Measurements from ENCODE around the gene RAD23A.
"Not testable (repeated sequence)": the region's sequence is repeated elsewhere in the genome, so short reads cannot be mapped to it uniquely, and the experiment has no call there.

The RAD23A gene

DNA sequence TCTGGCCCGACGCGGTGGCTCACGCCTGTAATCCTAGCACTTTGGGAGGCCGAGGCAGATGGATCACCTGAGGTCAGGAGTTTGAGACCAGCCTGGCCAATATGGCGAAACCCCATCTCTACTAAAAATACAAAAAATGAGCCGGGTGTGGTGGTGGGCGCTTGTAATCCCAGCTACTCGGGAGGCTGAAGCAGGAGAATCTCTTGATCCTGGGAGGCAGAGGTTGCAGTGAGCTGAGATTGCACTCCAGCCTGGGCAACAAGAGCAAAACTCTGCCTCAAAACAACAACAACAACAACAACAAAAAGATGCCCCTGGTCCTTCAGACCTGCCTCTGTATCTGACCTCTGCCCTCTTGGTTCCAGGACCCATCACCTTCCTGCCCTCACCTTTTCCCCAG lies 9.9 kb downstream of the RAD23A start:
- not testable (repeated sequence) for DNase-seq (ENCODE audit: low read depth)

DNA sequence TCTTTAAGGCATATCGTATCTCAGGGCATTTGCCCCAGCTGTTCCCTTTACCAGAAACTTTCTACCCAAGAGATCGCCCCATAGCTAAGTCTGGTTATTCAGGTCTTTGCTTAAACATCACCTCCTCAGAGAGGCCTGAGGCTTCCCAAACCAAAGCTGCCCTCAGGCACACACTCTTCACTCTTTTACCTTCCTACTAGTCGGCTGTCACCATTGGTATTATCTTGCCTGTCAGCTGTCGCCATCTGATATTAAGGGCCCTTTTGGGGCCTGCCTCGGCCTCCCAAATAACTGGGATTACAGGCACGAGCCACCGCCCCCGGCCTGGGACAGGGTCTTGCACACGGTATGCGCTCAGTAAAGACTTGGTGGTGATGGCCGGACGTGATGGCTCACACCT lies 10.3 kb downstream of the RAD23A start:
- no peak for DNase-seq (ENCODE audit: low read depth)

DNA sequence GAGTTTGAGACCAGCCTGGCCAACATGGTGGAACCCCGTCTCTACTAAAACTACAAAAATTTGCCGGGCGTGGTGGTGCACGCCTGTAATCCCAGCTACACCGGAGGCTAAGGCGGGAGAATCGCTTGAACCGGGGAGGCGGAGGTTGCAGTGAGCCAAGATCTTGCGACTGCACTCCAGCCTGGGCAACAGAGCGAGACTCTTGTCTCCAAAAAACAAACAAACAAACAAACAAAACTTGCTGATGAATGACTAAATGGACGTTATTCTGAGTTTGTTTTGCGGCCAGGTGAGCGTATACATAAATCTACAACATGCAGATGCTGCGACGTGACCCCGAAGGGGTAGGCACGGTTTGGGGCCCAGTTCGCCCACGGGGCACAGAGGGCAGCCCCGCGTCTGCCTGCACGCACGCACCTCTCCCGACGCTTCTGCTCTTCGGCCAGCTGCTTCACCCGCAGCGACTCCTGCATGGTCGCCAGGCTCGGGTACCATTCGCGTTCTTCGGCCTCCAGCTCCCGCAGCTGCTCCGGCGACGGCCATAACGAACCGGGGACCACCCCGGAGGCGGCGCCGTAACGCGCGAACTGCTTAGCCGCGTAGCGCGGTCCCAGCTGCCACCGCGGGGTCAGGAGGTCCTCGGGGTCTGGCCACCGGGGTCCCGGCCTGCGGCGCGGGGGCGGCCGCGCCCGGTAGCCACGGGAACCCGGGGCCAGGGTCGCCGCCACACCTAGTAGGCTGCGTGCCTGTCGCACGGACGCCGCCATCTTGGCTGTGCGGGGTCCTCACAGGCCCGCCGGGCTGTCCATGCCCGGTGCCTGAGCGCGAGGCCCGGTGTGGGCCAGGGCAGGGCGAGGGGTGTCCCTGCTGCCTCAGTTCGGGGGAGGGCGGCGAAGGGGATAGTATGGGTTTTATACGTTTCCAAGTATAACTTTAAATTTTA lies 11.1 kb downstream of the RAD23A start, which contains the start of gene GADD45GIP1:
Gene GADD45GIP1, minus strand, starts transcription at position 778 of the 943 bp plus-strand sequence. Its CDS starts 11 bp downstream, at position 767.
- DNase-seq (ENCODE audit: low read depth), result peak; percentile 55

DNA sequence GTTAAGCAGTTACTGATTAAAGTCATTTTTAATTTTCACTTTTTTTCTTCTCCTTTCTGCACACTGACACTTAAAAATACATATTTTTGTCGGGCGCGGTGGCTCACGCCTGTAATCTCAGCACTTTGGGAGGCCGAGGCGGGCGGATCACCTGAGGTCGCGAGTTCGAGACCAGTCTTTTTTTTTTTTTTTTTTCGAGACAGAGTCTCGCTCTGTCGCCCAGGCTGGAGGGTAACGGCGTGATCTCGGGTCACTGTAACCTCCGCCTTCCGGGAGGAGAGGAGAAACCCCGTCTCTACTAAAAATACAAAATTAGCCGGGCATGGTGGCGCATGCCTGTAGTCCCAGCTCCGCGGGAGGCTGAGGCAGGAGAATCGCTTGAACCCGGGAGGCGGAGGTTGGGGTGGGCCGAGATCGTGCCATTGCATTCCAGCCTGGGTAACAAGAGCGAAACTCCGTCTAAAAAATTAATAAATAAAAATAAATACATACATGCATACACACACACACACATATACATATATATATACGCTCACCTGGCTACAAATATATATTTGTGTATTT lies 11.8 kb downstream of the RAD23A start:
- not testable (repeated sequence) for DNase-seq (ENCODE audit: low read depth)

DNA sequence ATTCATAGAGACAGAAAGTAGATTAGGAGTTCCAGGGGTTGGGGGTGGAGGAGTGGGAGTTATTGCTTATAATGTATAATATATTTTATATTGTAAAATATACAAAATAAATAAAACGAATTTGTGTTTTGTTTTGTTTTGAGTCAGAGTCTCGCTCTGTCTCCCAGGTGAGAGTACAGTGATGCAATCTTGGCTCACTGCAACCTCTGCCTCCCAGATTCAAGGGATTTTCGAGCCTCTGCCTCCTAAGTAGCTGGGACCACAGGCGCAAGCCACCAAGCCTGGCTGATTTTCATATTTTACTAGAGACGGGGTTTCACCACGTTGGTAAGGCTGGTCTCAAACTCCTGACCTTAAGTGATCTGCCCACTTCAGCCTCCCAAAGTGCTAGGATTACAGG lies 13.8 kb downstream of the RAD23A start:
- DNase-seq (ENCODE audit: low read depth), result no peak

DNA sequence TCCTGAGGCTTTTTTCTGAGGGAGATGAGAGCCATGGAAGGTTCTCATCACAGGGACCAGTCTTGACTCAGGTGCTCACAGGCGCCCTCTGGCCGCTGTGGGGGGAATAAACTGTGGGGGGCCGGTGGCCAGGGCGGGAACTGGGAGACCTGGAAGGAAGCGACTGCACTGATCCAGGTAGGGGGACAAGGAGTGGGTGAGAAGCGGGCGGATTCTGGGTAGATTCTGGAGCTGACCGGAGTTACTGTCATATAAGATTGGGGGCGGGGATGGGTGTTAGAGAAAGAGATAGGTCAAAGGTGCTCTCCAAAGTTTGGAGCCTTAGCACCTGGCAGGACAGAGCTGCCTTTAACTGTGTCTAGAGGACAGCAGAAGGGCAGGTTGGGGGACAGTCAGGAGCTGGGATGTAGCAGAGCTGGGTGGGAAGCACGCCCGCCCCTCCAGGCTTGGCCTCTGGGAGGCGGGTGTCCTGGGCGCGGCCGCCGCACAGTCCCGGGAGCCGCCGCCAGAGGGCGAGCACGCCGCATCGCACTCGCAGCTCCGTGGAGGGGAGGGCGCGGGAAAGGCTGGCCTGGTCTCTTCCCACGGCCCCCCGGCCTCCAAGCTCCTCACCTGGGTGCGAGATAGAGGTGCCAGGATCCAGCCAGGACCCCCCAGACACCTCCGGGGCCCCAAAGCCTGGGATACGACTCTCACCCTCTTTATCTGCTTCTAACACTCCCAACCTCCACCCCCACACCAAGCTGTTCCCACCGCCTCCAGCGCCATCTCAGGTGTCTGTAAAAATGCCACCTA lies 19.6 kb downstream of the RAD23A start:
- DNase-seq (ENCODE audit: low read depth), result no peak

DNA sequence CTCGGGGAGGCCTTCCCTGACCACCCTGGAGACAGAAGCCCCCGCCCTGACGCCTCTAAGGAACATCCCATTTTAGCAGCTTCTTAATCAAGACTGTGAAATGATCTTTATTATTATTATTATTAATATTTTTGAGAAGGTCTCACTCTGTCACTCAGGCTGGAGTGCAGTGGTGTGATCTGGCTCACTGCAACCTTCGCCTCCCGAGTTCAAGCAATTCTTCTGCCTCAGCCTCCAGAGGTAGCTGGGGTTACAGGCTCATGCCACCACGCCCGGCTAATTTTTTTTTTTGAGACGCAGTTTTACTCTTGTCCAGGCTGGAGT lies 20.1 kb downstream of the RAD23A start:
- DNase-seq (ENCODE audit: low read depth), result no peak

DNA sequence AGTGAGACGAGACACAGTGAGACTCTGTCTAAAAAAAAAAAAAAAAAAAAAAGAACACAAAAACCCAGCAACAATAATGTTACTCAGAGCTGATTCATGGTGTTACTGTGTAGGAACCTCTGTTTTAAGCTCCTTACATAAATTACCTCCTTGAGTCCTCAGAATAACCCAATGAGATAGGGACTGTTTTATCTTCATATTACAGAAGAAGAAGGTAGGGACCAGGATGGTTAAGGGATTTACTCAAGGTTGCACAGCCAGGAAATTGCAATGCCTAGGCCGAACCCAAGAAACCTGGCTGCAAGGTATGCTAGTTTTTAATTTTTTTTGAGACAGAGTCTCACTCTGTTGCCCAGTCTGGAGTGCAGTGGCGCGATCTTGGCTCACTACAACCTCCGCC lies 22.2 kb downstream of the RAD23A start:
- no peak for DNase-seq (ENCODE audit: low read depth)

DNA sequence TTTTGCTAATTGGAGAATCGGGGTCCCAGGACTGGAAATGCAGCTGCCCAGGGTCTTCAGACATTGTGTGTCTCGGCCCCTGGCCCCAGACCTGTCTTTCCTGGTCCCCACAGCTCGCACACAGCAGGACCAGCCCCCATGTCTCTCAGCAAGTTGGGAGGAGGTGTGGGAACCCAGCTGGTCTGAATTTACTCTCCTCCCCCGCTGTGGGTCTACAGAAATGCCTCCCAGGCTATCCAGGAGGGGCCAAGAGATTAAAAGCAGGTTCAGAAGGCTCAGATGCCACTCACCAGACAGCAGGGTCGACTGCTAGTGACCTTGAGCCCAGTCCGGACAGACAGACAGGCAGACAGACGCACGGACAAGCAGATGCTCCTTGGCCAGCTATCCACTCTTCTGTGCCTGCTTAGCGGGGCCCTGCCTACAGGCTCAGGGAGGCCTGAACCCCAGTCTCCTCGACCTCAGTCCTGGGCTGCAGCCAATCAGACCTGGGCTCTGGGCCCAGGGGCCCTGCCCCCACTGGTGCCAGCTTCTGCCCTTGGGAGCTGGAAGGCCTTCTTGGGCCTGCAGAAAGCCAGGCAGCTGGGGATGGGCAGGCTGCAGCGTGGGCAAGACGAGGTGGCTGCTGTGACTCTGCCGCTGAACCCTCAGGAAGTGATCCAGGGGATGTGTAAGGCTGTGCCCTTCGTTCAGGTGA lies 23.8 kb downstream of the RAD23A start, which contains the start of gene DAND5:
Gene DAND5, plus strand, starts transcription at position 285 of the 697 bp plus-strand sequence. Its CDS starts 85 bp downstream, at position 370.
- no peak for DNase-seq (ENCODE audit: low read depth)

DNA sequence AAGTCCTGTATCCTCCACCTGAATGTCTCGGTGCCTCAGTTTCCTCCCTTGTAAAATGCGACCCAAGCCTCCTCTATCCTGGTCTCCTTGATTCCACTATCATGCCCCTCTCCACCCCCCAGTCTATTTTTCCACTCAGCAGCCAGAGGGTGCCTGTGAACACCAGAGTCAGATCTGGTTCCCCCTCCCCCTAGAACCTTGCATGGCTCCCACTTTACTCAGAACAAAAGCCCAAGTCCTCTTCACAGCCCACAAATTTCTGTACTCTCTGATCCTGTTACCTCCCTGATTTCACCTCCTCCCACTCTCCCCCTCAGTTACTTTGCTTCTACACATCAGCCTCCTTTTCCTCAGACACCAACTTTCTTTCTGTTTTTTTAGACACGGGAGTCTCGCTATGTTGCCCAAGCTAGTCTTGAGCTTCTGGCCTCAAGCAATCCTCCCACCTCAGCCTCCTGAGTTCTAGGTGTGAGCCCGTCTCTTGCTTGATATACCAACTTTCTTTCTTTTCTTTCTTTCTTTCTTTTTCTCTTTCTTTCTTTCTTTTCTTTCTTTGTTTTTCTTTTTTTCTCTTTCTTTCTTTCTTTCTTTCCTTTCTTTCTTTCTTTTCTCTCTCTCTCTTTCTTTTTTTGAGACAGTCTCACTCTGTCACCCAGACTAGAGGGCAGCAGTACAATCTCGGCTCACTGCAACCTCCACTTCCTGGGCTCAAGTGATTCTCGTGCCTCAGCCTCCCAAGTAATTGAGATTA lies 24.6 kb downstream of the RAD23A start:
- DNase-seq (ENCODE audit: low read depth), result no peak

DNA sequence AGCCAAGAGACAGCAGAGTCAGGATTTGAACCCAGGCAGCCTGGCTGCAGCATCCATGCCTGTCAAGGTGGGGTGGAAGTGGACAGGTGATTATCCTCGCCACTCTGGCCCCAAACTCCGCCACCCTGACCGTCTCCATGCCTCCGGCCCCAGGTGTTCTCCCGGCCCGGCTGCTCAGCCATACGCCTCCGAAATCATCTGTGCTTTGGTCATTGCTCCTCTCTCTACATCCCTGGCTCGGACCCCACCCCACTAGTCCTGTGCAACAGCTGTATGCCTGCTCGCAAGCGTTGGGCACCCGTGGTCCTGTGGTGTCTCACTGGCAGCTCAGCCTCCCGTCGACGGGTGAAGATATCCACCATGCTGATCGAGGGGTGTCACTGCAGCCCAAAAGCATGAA lies 27.6 kb downstream of the RAD23A start:
- DNase-seq (ENCODE audit: low read depth), result no peak

DNA sequence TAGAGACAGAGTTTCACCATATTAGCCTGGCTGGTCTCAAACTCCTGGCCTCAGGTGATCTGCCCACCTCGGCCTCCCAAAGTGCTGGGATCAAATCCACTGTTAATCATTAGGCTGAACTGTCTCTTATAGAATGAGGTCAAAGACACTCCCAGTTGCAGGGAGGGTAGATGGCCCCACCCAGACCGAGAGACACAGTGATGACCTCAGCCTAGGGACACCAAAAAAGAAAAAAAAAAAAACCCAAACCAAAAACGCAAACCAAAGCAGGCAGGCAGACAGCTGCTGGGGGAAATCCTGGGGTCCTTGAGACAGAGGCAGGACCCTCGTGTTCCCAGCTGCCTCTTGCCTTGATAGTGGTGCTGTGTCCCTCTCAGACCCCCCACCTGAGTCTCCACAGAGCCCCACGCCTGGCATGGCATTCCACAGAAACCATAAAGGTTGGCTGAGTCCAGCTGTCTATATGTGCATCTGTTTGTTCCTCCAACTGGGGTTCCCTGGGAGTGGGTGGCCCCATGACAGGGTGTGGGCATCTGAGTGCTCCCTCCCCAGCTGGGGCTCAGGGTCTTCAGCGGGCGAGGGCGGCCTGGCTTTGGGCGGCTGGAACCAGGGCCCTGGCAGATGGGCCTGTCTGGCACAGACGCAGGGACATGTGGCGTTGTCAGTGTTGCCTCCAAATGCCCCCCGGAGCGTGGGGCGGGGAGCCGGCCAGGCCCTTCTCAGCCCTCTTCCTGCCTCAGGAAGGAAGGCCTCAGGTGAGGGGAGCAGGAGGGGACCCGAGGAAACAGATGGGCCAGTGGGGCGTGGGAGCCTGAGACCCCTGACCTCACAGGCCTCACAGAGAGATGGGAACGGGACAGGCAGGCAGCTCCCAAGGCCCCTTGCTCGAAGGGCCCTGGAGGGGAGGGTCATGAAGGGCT lies 28.9 kb downstream of the RAD23A start:
- DNase-seq (ENCODE audit: low read depth), result no peak

DNA sequence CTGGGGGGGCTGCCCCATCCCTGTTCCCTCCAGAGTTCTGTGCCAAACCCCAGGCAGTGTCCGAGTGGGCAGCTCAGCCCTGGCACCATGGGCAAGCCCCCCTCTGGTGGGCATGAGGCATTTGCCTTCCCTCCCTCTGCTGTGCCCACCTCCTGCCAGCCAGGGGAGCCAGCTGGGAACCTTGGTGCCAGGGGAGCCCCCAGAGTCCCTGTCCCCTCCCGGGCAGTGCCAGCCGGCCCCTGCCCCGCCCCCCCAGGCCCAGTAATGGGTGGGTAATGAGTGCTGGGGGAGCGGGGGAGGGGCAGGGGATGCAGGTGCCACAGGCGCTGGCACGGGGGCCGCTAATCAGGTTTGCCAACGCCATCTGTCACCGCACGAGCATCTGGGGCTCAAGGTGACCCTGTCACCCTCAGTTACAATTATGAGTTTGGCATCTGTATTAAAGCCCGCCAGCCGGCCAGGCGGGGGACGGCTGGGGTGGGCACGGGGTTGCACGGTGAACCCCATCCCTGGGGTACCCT lies 29.6 kb downstream of the RAD23A start:
- DNase-seq (ENCODE audit: low read depth), result no peak

DNA sequence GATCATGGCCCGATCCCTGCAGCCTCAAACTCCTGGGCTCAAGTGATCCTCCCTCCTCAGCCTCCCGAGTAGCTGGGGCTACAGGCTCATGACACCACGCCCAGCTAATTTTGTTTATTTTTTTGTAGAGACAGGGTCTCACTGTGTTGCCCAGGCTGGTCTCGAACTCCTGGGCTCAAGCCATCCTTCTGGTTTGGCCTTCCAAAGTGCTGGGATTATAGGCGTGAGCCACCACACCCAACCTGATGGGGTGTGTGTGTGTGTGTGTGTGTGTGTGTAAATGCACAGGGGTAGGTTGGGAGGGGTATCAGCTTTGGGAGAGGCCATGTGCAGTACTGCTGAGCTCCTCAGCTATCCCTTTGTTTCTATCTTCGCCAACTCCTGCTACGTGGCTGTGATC lies 30.4 kb downstream of the RAD23A start:
- DNase-seq (ENCODE audit: low read depth), result not testable (repeated sequence)

DNA sequence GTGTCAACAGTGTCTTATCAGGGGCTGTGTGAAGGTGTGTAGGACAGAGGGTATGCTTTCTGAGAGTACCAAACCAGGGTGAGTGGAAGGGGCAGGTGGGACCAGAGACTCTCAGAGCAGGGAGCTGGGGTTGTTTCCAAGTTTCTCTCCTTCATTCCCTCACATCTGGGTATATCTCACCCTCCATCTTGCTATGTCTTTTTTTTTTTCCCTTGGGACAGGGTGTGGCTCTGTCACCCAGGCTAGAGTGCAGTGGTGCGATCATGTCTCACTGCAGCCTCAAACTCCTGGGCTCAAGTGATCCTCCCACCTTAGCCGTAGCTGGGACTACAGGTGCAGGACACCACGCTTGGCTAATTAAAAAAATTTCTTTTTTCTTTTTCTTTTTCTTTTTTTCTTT lies 34.3 kb downstream of the RAD23A start:
- DNase-seq (ENCODE audit: low read depth), result no peak

DNA sequence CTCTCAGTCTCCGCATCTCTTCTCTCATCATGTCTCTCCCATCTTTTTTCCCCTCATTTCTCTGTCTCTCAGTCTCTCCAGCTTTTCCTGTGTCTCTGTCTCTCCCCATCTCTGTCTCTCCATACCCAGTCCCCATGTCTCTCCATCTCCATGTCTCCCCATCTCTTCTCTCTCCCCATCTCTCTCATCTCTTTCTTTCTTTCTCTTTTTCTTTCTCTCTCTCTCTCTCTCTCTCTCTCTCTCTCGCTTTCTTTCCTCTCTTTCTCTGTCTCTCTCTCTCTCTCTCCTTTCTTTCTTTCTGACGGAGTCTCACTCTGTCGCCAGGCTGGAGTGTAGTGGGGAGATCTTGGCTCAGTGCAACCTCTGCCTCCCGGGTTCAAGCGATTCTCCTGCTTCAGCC lies 37.0 kb downstream of the RAD23A start:
- DNase-seq (ENCODE audit: low read depth), result no peak

DNA sequence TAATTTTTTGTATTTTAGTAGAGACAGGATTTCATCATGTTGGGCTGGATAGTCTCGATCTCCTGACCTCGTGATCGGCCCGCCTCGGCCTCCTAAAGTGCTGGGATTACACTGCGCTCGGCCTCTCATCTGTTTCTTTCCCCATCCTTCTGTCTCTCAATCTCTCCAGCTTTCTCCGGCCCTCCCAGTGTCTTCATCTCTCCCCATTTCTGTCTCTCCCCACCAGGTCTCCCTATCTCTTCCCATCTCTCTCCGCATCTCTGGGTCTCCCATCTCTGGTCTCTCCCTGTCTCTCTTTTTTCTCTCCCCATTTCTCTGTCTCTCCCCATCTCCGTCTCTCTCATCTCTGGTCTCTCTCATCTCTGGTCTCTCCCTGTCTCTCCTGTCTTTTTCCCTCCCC lies 37.4 kb downstream of the RAD23A start:
- DNase-seq (ENCODE audit: low read depth), result no peak

DNA sequence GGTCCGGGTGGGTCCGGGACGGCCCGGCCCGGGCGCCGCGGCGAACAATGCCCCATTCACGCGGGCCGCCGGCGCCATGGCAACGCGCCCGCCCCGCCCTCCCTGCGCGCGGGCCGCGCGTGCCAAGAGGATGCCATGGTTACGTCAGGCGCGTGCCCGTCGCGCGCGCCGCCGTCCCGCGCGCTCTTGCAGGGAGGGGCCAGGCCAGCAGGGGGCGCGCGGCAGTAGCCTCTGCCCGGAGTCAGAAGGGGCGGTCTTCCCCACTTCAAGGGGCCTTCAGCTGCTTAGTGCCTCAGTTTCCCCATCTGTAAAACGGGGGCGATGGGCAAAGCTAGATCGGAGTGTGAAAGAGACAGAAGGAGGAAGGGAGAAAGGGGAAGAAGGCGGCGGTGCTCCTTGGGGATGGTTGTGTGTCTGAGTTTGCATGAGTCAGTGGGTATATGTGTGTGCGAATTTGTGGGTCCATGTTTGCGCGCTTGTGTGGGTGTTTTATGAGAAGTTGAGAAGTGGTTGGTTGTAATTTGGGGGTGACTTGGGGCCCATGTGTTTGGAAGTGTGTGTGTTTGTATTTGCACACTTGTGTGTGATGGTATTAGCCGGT lies 38.0 kb downstream of the RAD23A start:
- DNase-seq (ENCODE audit: low read depth), result peak; percentile 47

DNA sequence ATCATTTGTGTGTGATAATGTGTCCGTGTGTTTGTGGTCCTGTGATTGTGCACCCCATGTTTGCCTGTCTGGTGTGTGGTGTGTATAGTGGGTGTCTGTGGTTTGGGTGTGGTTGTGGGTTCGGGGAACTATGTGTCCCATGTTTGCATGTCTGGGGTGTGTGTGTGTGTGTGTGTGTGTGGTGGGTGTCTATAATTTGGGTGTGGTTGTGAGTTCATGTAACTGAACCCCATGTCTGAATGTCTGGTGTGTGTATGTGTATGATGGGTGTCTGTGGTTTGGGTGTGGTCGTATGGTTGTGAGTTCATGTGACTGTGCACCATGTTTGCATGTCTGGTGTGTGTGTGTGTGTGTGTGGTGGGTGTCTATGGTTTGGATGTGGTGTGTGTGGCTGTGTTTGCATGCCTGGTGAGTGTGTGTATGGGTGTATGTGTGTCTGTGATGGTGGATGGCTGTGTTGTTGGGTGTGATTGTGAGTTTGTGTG lies 38.5 kb downstream of the RAD23A start:
- no peak for DNase-seq (ENCODE audit: low read depth)

Data from fibroblast of the conjunctiva (primary cell).